Pancreas (tissue), 10 donors: ENCODE measurements around the gene UGT1A7. TPM values are rescaled to one million over a fixed set of nuclear protein-coding genes. Genes with fewer than 3 reads are reported as not detected.
"Not testable (repeated sequence)": the region's sequence is repeated elsewhere in the genome, so short reads cannot be mapped to it uniquely, and the experiment has no call there.

ENCODE experiments used
- ATAC-seq, 4 donors: fragments of 200-7000 bp; cut with Tn5 transposase; one replicate each; pipeline versions ENCODE4 v1.8.0 to v1.9.1; 2020; ENCODE audit warnings: mild to moderate bottlenecking in 4 of 4, moderate library complexity in 4 of 4
- DNase-seq, 6 donors: peaks; one replicate each; pipeline ENCODE4 v3.0.0-alpha.2; 2020
- FAIRE-seq: peaks from 2 replicates; lab custom pipeline; 2012; peaks lifted over from hg19 to GRCh38; lab: Jason Lieb, UNC
- H3K27ac ChIP-seq, 4 donors: fragments of 200-600 bp; sonication (generic); 1 replicate in 3 of 4; 2 replicates in 1 of 4; pipeline versions ENCODE4 v1.5.0 to v1.8.0; 2020
- H3K27me3 ChIP-seq, 4 donors: fragments of 200-600 bp; one replicate each; pipeline ENCODE4 v1.8.0; 2021
- H3K36me3 ChIP-seq, 3 donors: fragments of 200-600 bp; sonication (generic) in 1 of 3; one replicate each; pipeline versions ENCODE4 v1.5.0 to v1.8.0; 2020 to 2021
- H3K4me1 ChIP-seq, 3 donors: fragments of 200-600 bp; one replicate each; pipeline ENCODE4 v1.8.0; 2021
- H3K4me3 ChIP-seq, 4 donors: fragments of 200-600 bp; sonication (generic) in 2 of 4; one replicate each; pipeline versions ENCODE4 v1.5.0 to v1.8.0; 2020 to 2021
- H3K9me3 ChIP-seq, 4 donors: fragments of 200-600 bp; one replicate each; pipeline ENCODE4 v1.8.0; 2021
- WGBS, 2 donors: extraction: QIAGEN DNeasy Blood & Tissue Kit; methylation state at CpG; one replicate each; pipeline ENCODE4 v1.1.7; 2013; 5-methylcytosine and 5-hydroxymethylcytosine counted together
- intact Hi-C, 3 donors: fragments of 100-400 bp; cut with DNase I; formaldehyde crosslinking; loops; one replicate each; pipeline versions ENCODE4 v1.11.1 to v1.14.2; 2022
- polyA plus RNA-seq, 2 donors: library from polyadenylated mRNA; stranded (reverse); fragments of 200-250 nt; gene quantifications; one replicate each; pipeline ENCODE4 v1.2.3, GENCODE V29; 2013
- total RNA-seq, 6 donors: library from RNA; stranded (reverse); fragmentation: NEBNext Ultra II Directional in 4 of 6; extraction: Animal tissue kit (Norgen Biotek cat#: 25700) in 4 of 6; gene quantifications; one replicate each; pipeline versions ENCODE4 v1.2.1 to v1.2.4, GENCODE V29; 2021 to 2023
- TF ChIP-seq, protein P1 (sequence below), 4 donors: fragments of 200-600 bp; sonication (generic) in 3 of 4; IDR thresholded peaks; one replicate each; pipeline versions ENCODE4 v1.5.0 to v1.8.0; 2021; ENCODE audit warnings: antibody characterized with exemption in 4 of 4
- donor health status: healthy with polysubstance abuse.
- donor health status: DM: no; HTN: no; CAD: no; lungs with moderate emphysema.
- donor health status: DM: no; HTN: no; CAD: no.
- donor health status: control.
- donor health status: control.
- donor health status: Bipolar disorder and iron deficiency.
- donor health status: DM: yes; HTN: yes; CAD: no.
- donor health status: DM: no; HTN: no; CAD: no.
- donor health status: DM: no; HTN: no; CAD: no.
- donor health status: DM: yes; HTN: yes; CAD: no.

Gene UGT1A7
- total and polyA plus RNA-seq, 8 donors: not detected

DNA sequence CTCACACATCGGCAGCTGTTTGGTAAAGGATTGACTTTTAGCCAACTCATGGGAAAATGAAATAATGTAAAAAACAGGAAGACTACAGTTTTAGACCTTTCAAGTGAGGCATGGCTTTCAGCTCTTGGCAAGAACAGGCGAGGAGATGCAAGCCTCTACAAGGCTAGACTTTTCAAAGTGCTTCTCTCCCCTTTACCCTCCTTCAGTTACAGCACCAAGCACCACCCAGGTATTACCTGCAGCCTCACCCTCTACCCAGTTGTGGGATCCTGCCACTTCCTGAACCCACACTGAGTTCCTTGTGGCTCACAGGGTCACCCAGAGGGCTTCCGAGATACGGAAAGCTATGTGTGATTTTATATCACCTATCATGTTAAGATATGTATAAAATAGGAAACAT lies 30.7 kb upstream of the UGT1A7 start:
- ATAC-seq: no peak
- H3K4me1 ChIP-seq: no peaks in the 10 kb centered on the region
- no peaks in the 10 kb centered on the region for H3K27me3 ChIP-seq
- DNase-seq: no peak
- no peak overlapping the region for H3K4me3 ChIP-seq
- intact Hi-C loops: no loop called here
- WGBS, 2 donors: 71 to 81% methylated on average over 4 of the region's 4 CpGs
- TF ChIP-seq, protein P1, sequence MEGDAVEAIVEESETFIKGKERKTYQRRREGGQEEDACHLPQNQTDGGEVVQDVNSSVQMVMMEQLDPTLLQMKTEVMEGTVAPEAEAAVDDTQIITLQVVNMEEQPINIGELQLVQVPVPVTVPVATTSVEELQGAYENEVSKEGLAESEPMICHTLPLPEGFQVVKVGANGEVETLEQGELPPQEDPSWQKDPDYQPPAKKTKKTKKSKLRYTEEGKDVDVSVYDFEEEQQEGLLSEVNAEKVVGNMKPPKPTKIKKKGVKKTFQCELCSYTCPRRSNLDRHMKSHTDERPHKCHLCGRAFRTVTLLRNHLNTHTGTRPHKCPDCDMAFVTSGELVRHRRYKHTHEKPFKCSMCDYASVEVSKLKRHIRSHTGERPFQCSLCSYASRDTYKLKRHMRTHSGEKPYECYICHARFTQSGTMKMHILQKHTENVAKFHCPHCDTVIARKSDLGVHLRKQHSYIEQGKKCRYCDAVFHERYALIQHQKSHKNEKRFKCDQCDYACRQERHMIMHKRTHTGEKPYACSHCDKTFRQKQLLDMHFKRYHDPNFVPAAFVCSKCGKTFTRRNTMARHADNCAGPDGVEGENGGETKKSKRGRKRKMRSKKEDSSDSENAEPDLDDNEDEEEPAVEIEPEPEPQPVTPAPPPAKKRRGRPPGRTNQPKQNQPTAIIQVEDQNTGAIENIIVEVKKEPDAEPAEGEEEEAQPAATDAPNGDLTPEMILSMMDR (IDR thresholded peaks at IDR 0.05): no peak
- no peak overlapping the region for H3K27ac ChIP-seq
- no peak for FAIRE-seq
- no peaks in the 10 kb centered on the region for H3K9me3 ChIP-seq
- H3K36me3 ChIP-seq: no peaks in the 10 kb centered on the region

DNA sequence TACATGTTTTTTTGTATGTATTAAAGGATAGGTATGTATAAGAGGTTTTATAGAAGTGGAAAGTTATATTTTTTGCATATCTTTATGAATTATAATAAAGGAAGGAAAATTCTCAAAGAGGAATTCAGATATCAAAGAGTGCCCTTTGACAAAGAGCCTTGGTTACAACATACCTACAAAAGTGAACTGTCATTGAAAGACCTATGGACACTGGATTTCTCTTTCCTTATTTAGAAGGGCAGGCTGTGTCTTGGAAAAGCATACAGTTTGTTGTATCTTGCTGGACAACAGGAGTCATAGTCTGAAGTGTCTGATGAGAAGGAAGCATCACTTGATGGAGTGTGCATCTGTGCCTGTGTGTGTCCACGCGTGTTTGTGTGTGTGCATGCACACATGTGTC lies 30.3 kb upstream of the UGT1A7 start:
- ATAC-seq: no peak
- TF ChIP-seq, protein P1 (IDR thresholded peaks at IDR 0.05): no peak
- FAIRE-seq: peak; percentile 41

DNA sequence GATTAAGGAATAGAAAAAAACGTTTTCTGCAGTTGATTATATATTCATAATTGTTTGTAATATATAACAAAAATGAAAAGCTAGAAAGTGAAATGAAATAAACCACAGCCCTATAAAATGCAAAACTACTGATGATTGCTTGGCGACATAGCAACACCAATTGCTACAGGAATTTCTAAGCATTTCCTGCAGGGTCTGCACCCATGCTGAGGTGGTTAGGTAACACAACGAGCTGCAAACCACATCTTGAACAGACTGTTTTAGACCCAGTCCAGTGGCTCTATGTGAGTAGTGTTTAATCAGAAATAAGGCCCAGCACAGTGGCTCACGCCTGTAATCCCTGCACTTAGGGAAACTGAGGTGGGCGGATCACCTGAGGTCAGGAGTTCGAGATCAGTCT lies 27.2 kb upstream of the UGT1A7 start:
- no peaks in the 10 kb centered on the region for H3K27me3 ChIP-seq
- 57 to 69% methylated on average over 6 of the region's 6 CpGs for WGBS, 2 donors
- FAIRE-seq: no peak
- H3K27ac ChIP-seq: no peak overlapping the region
- no peaks in the 10 kb centered on the region for H3K9me3 ChIP-seq
- no peak for DNase-seq
- H3K4me1 ChIP-seq: no peaks in the 10 kb centered on the region
- no peak overlapping the region for H3K4me3 ChIP-seq
- intact Hi-C loops: no loop called here
- no peaks in the 10 kb centered on the region for H3K36me3 ChIP-seq
- TF ChIP-seq, protein P1 (IDR thresholded peaks at IDR 0.05): no peak
- no peak for ATAC-seq

More for the DNA sequence above, 30.3 kb upstream of the UGT1A7 start:
- H3K27me3 ChIP-seq: no peaks in the 10 kb centered on the region
- H3K36me3 ChIP-seq: no peaks in the 10 kb centered on the region
- no peak overlapping the region for H3K4me3 ChIP-seq
- no peaks in the 10 kb centered on the region for H3K4me1 ChIP-seq
- DNase-seq: no peak
- no peaks in the 10 kb centered on the region for H3K9me3 ChIP-seq
- intact Hi-C loops: no loop called here
- no peak overlapping the region for H3K27ac ChIP-seq
- WGBS, 2 donors: 80 to 92% methylated on average over 2 of the region's 2 CpGs

DNA sequence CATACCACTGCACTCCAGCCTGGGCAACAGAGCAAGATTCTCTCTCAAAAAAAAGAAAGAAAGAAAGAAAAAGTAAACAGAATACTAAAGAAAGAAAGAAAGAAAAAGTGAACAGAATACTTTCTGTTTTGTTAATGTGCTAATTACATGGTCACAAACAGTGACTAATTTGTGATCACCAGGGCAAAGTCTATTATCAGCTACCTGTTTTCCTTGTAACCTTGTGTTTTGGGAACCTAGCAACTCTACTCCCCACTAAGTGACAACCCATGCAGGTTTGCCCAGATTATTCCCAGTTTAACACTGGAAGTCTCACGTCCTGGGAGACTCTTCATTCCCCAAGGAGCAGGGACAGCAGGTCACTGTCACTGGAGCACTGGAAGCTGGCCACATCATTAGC lies 26.7 kb upstream of the UGT1A7 start:
- no peaks in the 10 kb centered on the region for H3K9me3 ChIP-seq
- TF ChIP-seq, protein P1 (IDR thresholded peaks at IDR 0.05): no peak
- FAIRE-seq (no peak), DNase-seq (no peak), ATAC-seq (no peak)
- intact Hi-C loops: no loop called here
- WGBS, 2 donors: 30 to 34% methylated on average over 1 of the region's 1 CpG
- H3K36me3 ChIP-seq: no peaks in the 10 kb centered on the region
- H3K4me1 ChIP-seq: no peaks in the 10 kb centered on the region
- H3K4me3 ChIP-seq: no peak overlapping the region
- no peak overlapping the region for H3K27ac ChIP-seq
- no peaks in the 10 kb centered on the region for H3K27me3 ChIP-seq

DNA sequence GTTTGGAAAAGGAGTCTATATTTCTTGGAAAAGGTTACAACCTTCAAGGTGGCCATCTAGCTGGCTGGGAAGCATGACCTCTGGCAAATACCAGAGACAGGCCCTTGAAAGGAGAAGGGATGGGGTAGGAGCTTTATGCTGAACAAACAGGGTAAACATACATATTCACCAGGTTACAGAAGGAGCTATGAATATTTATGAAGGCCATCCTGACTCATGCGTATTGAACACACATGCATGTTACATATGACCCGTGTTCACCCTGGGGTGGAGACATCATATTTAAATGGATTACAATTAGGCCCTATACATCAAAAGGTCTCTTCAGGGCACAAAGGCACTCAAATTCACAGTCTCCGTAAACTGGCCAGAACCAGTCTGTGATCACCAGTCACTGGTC lies 25.8 kb upstream of the UGT1A7 start:
- WGBS, 2 donors: 91 to 93% methylated on average over 3 of the region's 3 CpGs
- FAIRE-seq, intact Hi-C loops: not testable (repeated sequence)

More for the DNA sequence above, 25.8 kb upstream of the UGT1A7 start:
- DNase-seq, H3K27me3 ChIP-seq, H3K36me3 ChIP-seq, H3K4me1 ChIP-seq, H3K4me3 ChIP-seq, ATAC-seq, H3K9me3 ChIP-seq, H3K27ac ChIP-seq: not testable (repeated sequence)
